ENCODE results near the gene CELF4. TPM values are rescaled to one million over a fixed set of nuclear protein-coding genes. Genes with fewer than 3 reads are reported as not detected.

The CELF4 gene
- total and polyA plus RNA-seq, 2 of the 4 experiments (the other 2 are of a cell fraction) = not detected

- POLR2A ChIA-PET (ENCODE audit: unreplicated experiment) = no interaction called here
- no peak overlapping the region for H2AK5ac ChIP-seq (ENCODE audit: low read depth, low read length)
- BruUV-seq (replicated peaks) = no TSS peak
- H2BK20ac ChIP-seq (ENCODE audit: low read depth, low read length) = no peak overlapping the region
- H4K8ac ChIP-seq (ENCODE audit: low read depth in 2 of 2, low read length in 2 of 2) = no peak overlapping the region
- H3K14ac ChIP-seq (replicated peaks; ENCODE audit: low read depth, low read length) = no peak overlapping the region
- H3K4me1 ChIP-seq (ENCODE audit: control insufficient read depth, insufficient read depth, low read length) = no peaks in the 10 kb centered on the region
- in situ Hi-C loops (cut with MboI; ENCODE audit: low sequenced_read_pairs) (loop anchor here (10.0 kb wide), 1 partner anchor 62 kb away; no protein-coding TSS in a partner anchor), dilution Hi-C loops (cut with HindIII; ENCODE audit: low sequenced_read_pairs, unreplicated experiment) (no loop called here), intact Hi-C loops (cut with micrococcal nuclease) (no loop called here)
- H4K20me1 ChIP-seq (ENCODE audit: insufficient read depth, low read length) = no peaks in the 10 kb centered on the region
- no peaks in the 10 kb centered on the region for H3K79me1 ChIP-seq (ENCODE audit: low read depth in 1 of 2, low read length in 2 of 2)
- no CpG with 5 or more reads among the region's 8 CpGs for WGBS, 2 experiments (ENCODE audit: extremely low coverage in 2 of 2, insufficient read length in 1 of 2)
- no peak overlapping the region for H3K56ac ChIP-seq (ENCODE audit: extremely low read depth, insufficient read depth, low read length)
- DNase-seq (no peak), ATAC-seq (ENCODE audit: low read depth) (no peak)
- TF ChIP-seq ELK1 (IDR thresholded peaks at IDR 0.05; ENCODE audit: borderline replicate concordance, low read depth, low read length) (no peak), SMC3 (IDR thresholded peaks at IDR 0.05; ENCODE audit: low read depth, low read length) (no peak), NFE2L2 (IDR thresholded peaks at IDR 0.05; ENCODE audit: low read depth, low read length) (no peak)
- H3K4me3 ChIP-seq (ENCODE audit: insufficient read depth, low read depth, low read length) = no peak overlapping the region
- H3K23ac ChIP-seq (ENCODE audit: low read depth, low read length) = no peak overlapping the region
- H3K9me1 ChIP-seq (ENCODE audit: insufficient read depth, low read length) = no peaks in the 10 kb centered on the region
- no peak overlapping the region for H3K9ac ChIP-seq (ENCODE audit: low read depth, low read length)
- no peak overlapping the region for H2BK15ac ChIP-seq (ENCODE audit: low read depth, low read length)
- no peak overlapping the region for H4K91ac ChIP-seq (ENCODE audit: insufficient read depth, low read depth, low read length)
- no peak overlapping the region for H2BK120ac ChIP-seq (ENCODE audit: low read depth, low read length)
- H2AK9ac ChIP-seq (replicated peaks; ENCODE audit: low read depth, low read length, poor library complexity) = no peak overlapping the region
- H3K4ac ChIP-seq (ENCODE audit: low read depth, low read length) = no peak overlapping the region
- no peak overlapping the region for H3K27ac ChIP-seq (ENCODE audit: insufficient read depth, low read length)
- no peak overlapping the region for H2BK5ac ChIP-seq (ENCODE audit: low read depth, low read length, poor library complexity, severe bottlenecking)
- H3K9me3 ChIP-seq (ENCODE audit: control insufficient read depth, insufficient read depth, low read length) = no peaks in the 10 kb centered on the region
- H4K5ac ChIP-seq (ENCODE audit: low read depth, low read length) = no peak overlapping the region
- no peak overlapping the region for H3K4me2 ChIP-seq (ENCODE audit: low read depth, low read length)
- CTCF ChIA-PET = no interaction called here
- H3K18ac ChIP-seq (ENCODE audit: low read depth, low read length) = no peak overlapping the region
- no peak overlapping the region for H2AFZ ChIP-seq (replicated peaks; ENCODE audit: low read length, poor library complexity)
- no peaks in the 10 kb centered on the region for H3K36me3 ChIP-seq (ENCODE audit: control insufficient read depth, insufficient read depth, low read length)
- H3K27me3 ChIP-seq (ENCODE audit: control insufficient read depth, insufficient read depth, low read length) = peaks cover 34% of the 10 kb centered on the region
These were observed 98.5 kb downstream of the CELF4 start for GRCh38 chr18:37467002-37467662.
